K562 (cell line): ENCODE data around the gene WDR18.

ENCODE experiments used
- EGR1 ChIP-seq: fragments of 450-650 bp; conservative IDR thresholded peaks from 2 replicates; pipeline ENCODE4 v1.6.1; 2017; ENCODE audit warnings: mild to moderate bottlenecking
- EP300 ChIP-seq: IDR thresholded peaks from 2 replicates; pipeline ENCODE4 v1.6.1; 2012; ENCODE audit warnings: low read length, improper control_type of control experiment
- FOXA3 ChIP-seq, 2 experiments: fragments of 450-650 bp in 1 of 2; sonication (generic) in 1 of 2; formaldehyde crosslinking; IDR thresholded peaks in 1 of 2; conservative IDR thresholded peaks in 1 of 2; 2 replicates each; pipeline versions ENCODE4 v1.4.0 to v1.8.0; 2020 to 2022; ENCODE audit warnings: mild to moderate bottlenecking in 2 of 2, missing genetic modification reagents in 1 of 2
- ZKSCAN3 ChIP-seq: fragments of 250-450 bp; sonication (Bioruptor Pico); IDR thresholded peaks from 2 replicates; pipeline ENCODE4 v1.4.0; 2020
- TF ChIP-seq, protein P1 (sequence below), 3 experiments: IDR thresholded peaks in 2 of 3; conservative IDR thresholded peaks in 1 of 3; 2 replicates each; pipeline ENCODE4 v1.5.1; 2011 to 2012; ENCODE audit warnings: low read length in 3 of 3, mild to moderate bottlenecking in 3 of 3, control low read depth in 2 of 3, improper control_type of control experiment in 1 of 3, inconsistent platforms in 1 of 3, low read depth in 1 of 3, mixed read lengths in 1 of 3, moderate library complexity in 1 of 3; ENCODE audit not compliant: insufficient read depth in 2 of 3
- TF ChIP-seq, protein P2 (sequence below): fragments of 150-350 bp; IDR thresholded peaks from 2 replicates; pipeline ENCODE4 v1.6.1; 2014; ENCODE audit warnings: low read depth, mild to moderate bottlenecking, low read length, borderline replicate concordance

DNA sequence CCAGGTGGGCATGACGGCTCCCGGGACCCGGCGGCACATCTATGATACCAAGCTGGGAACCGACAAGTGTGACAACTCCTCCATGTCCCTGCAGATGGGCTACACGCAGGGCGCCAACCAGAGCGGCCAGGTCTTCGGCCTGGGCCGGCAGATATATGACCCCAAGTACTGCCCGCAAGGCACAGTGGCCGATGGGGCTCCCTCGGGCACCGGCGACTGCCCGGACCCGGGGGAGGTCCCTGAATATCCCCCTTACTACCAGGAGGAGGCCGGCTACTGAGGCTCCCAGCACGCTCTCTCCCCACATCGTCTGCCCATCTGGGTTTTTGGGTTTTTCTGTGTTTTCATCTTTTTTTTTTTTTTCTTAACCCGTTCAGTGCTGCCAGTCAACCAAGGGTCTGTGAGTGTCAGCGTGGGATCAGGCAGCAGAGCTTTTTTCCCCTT, 53.5 kb downstream of the WDR18 start:
- TF ChIP-seq, protein P1, sequence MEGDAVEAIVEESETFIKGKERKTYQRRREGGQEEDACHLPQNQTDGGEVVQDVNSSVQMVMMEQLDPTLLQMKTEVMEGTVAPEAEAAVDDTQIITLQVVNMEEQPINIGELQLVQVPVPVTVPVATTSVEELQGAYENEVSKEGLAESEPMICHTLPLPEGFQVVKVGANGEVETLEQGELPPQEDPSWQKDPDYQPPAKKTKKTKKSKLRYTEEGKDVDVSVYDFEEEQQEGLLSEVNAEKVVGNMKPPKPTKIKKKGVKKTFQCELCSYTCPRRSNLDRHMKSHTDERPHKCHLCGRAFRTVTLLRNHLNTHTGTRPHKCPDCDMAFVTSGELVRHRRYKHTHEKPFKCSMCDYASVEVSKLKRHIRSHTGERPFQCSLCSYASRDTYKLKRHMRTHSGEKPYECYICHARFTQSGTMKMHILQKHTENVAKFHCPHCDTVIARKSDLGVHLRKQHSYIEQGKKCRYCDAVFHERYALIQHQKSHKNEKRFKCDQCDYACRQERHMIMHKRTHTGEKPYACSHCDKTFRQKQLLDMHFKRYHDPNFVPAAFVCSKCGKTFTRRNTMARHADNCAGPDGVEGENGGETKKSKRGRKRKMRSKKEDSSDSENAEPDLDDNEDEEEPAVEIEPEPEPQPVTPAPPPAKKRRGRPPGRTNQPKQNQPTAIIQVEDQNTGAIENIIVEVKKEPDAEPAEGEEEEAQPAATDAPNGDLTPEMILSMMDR (IDR thresholded peaks at IDR 0.05 in 2 of 3, conservative IDR thresholded peaks at IDR 0.05 in 1 of 3; ENCODE audit: insufficient read depth in 2 of 3, low read depth in 1 of 3, low read length in 3 of 3) = no peak
- TF ChIP-seq, protein P2, sequence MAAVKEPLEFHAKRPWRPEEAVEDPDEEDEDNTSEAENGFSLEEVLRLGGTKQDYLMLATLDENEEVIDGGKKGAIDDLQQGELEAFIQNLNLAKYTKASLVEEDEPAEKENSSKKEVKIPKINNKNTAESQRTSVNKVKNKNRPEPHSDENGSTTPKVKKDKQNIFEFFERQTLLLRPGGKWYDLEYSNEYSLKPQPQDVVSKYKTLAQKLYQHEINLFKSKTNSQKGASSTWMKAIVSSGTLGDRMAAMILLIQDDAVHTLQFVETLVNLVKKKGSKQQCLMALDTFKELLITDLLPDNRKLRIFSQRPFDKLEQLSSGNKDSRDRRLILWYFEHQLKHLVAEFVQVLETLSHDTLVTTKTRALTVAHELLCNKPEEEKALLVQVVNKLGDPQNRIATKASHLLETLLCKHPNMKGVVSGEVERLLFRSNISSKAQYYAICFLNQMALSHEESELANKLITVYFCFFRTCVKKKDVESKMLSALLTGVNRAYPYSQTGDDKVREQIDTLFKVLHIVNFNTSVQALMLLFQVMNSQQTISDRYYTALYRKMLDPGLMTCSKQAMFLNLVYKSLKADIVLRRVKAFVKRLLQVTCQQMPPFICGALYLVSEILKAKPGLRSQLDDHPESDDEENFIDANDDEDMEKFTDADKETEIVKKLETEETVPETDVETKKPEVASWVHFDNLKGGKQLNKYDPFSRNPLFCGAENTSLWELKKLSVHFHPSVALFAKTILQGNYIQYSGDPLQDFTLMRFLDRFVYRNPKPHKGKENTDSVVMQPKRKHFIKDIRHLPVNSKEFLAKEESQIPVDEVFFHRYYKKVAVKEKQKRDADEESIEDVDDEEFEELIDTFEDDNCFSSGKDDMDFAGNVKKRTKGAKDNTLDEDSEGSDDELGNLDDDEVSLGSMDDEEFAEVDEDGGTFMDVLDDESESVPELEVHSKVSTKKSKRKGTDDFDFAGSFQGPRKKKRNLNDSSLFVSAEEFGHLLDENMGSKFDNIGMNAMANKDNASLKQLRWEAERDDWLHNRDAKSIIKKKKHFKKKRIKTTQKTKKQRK = no peak
- TF ChIP-seq EGR1 (no peak), EP300 (no peak), ZKSCAN3 (CRISPR knock-in tag) (no peak), FOXA3 (CRISPR knock-in tag; conservative IDR thresholded peaks at IDR 0.05 in 1 of 2, IDR thresholded peaks at IDR 0.05 in 1 of 2) (no peak)
